ENCODE data around the gene ZSCAN30.
"Not testable (repeated sequence)": the region's sequence is repeated elsewhere in the genome, so short reads cannot be mapped to it uniquely, and the experiment has no call there.

Gene ZSCAN30

DNA sequence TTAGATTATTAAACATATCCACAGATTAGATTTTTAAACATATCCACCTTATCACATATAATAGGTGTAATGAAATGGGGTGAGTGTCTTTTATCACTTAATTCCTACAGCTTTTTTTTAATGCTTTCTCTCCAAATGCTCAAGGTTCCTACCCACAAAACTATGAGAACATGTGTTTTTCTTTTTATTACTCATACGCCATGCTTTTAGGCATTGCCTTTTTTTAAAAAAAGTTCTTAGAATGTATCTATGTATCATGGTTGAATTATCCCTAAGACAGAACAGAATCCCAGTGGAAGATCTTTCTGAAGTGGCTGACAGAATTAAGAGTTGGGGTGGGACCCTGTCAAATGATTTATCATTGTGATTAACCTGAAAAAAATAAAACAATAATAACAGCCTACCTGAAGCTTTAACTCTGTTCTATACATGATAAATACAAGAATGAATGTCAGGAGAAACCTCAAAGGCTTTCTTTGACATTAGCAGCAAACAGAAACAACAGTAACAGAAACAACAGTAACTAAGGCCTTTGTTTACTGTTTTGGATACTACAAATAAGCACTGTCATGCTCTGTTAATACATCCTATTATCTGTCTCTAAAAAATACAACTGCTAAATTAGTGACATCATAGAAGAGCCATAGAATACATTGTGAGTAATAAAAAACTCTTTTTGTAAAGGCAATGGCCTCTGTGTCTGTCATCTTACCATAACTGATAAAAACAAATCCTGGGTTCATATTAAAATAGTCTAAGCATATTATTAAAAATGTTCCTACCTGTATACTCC, 53.3 kb downstream of the ZSCAN30 start:
- DNase-seq (ENCODE audit: low spot score) = no peak

DNA sequence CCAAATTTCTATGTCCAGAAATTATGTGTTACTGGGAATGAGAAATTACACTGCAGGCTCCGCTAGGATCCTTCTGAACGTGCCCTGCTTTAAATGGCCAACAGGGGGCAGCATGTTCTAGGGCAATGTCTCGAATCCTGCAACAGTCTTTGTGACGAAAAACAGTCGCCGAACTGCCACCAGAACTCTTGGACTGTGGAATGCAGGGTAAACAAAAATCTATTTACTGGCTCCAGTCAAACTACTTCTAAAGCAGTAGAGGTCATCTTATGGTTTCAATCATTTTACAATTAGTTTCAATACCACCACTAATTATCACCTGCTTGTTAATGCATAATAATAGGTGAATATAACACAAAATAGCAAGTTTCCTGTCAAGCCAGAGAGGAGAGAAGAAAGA, 59.0 kb downstream of the ZSCAN30 start:
- peak; percentile 81 for DNase-seq (ENCODE audit: low spot score)

DNA sequence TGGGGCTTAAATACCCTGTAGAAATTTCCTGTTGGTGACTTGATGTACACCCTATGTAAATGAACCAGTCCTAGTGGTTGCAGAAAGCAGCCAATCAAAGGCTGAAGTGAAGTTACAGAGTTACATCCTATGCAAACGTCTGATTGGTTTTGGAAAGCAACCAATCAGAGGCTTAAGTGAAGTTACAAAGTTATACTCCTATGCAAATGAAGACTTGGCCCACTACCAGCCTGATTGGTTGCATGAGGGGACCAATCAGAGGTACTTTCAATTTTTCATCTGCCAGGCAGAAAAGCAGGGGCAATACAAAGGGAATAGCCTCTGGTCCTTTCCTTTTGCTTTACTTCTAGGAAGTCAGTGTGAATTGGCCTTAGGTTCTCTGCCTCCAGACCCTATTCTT, 62.8 kb downstream of the ZSCAN30 start:
- DNase-seq (ENCODE audit: low spot score) = no peak

DNA sequence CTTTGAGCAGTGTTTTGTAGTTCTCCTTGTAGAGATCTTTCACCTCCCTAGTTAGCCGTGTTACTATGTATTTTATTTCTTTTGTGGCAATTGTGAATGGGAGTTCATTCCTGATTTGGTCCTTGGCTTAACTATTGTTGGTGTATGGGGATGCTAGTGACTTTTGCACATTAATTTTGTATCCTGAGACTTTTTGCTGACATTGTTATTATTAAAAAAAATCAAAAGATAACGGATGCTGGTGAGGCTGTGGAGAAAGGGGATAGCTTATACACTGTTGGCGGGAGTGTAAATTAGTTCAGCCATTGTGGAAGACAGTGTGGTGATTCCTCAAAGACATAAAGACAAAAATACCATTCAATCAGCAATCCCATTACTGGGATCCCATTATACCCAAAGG, 66.2 kb downstream of the ZSCAN30 start:
- no peak for DNase-seq (ENCODE audit: low spot score)

DNA sequence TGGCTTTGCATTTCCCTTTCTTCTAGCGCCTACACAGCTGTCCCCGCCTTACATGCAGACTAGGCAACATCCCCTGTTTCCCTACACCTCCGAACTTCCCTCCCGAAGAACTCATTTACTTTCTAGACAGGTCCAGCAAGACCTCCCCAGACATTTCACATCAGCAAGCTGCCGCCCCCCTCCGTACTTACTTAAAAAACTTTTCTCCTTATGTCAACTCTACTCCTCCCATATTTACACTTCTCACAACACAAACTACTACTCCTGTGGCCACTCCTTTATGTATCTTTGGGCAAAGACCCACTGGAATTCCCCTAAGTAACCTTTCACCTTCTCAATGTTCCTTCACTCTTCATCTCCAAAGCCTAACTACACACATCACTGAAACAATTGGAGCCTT, 69.6 kb downstream of the ZSCAN30 start:
- DNase-seq (ENCODE audit: low spot score) = no peak

DNA sequence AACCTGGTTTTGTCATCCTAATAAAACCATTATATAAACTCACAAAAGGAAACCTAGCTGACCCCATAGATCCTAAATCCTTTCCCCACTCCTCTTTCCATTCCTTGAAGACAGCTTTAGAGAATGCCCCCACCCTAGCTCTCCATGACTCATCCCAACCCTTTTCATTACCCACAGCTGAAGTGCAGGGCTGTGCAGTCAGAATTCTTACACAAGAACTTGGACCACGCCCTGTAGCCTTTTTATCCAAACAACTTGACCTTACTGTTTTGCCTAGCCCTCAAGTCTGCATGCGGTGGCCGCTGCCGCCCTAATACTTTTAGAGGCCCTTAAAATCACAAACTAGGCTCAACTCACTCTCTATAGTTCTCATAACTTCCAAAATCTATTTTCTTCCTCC, 70.7 kb downstream of the ZSCAN30 start:
- not testable (repeated sequence) for DNase-seq (ENCODE audit: low spot score)

DNA sequence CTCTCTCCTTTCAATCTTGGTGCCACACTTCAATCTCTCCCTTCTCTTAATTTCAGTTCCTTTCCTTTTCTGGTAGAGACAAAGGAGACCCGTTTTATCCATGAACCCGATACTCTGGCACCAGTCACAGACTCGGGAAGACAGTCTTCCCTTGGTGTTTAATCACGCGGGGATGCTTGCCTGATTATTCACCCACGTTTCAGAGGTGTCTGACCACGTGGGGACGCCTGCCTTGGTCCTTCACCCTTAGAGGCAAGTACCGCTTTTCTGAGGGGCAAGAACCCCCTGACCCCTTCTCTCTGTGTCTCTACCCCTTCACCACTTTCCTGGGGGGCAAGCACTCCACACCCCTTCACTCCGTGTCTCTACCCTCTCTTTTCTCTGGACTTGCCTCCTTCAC, 73.4 kb downstream of the ZSCAN30 start:
- DNase-seq (ENCODE audit: low spot score) = not testable (repeated sequence)

DNA sequence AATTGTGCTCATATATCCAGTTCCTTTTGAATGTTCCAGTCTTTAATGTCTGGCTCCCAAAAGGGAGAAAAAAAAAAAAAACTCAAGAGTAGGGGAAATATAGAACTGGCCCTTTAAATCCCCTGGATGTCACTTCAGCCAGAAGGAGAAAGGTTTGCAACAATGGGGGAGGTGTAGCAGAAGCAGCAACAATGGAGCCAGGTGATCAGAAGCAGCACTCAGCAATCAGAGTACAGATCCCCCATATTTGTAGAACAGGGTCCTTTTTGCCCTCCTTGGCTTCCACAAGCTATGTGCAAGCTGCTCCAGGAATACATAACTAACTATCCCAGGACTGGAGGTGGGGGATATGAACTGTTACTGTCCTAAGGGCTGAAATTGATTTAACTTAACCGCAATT, 75.0 kb downstream of the ZSCAN30 start:
- DNase-seq (ENCODE audit: low spot score) = no peak

DNA sequence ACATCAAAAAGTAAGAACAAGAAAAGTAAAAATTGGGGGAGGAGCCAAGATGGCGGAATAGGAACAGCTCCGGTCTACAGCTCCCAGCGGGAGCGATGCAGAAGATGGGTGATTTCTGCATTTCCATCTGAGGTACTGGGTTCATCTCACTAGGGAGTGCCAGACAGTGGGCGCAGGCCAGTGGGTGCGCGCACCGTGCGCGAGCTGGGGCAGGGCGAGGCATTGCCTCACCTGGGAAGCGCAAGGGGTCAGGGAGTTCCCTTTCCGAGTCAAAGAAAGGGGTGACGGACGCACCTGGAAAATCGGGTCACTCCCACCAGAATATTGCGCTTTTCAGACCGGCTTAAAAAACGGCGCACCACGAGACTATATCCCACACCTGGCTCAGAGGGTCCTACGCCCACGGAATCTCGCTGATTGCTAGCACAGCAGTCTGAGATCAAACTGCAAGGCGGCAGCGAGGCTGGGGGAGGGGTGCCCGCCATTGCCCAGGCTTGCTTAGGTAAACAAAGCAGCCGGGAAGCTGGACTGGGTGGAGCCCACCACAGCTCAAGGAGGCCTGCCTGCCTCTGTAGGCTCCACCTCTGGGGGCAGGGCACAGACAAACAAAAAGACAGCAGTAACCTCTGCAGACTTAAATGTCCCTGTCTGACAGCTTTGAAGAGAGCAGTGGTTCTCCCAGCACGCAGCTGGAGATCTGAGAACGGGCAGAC, 84.1 kb downstream of the ZSCAN30 start:
- DNase-seq (ENCODE audit: low spot score) = not testable (repeated sequence)

DNA sequence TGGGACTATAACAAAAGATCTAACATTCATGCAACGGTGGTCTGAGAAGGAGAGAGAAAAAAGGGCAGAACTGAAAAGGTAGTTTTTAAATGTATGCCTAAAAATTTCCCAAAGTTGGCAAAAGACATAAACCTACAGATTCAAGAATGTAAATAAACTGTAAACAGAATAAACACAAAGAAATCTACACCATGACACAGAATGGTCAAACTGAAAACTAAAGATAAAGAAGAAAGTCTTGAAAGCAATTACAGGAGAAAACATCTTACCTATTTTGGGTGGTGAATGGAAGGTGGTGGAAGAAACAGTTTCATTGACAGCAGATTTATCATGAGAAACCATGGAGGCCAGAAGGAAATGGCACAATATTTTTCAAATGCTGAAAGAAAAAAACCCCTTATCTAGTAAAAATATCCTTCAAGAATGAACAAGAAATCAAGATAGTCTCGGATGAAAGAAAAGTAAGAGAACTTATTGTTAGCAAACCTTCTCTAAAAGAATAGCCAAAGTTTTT, 84.8 kb downstream of the ZSCAN30 start:
- no peak for DNase-seq (ENCODE audit: low spot score)

DNA sequence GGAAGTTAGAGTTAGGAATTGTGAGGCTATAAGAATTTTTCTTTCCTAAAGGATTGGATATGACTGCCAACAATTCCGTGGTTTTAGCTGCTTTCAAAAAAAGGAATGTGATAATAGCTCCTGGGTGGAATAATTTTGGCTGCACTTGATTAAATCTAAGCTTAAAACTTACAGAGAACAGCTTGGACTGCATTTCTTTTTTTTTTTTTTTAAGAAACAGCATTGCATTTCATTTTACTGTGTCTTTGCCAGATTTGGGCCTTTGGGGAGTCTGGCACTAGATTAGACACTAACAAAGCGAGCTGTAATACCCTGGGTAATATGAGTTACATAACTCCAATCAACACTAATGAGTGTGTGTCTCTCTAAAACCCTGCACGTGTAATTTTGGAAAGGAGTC, 87.0 kb downstream of the ZSCAN30 start:
- peak; percentile 33 for DNase-seq (ENCODE audit: low spot score)

DNA sequence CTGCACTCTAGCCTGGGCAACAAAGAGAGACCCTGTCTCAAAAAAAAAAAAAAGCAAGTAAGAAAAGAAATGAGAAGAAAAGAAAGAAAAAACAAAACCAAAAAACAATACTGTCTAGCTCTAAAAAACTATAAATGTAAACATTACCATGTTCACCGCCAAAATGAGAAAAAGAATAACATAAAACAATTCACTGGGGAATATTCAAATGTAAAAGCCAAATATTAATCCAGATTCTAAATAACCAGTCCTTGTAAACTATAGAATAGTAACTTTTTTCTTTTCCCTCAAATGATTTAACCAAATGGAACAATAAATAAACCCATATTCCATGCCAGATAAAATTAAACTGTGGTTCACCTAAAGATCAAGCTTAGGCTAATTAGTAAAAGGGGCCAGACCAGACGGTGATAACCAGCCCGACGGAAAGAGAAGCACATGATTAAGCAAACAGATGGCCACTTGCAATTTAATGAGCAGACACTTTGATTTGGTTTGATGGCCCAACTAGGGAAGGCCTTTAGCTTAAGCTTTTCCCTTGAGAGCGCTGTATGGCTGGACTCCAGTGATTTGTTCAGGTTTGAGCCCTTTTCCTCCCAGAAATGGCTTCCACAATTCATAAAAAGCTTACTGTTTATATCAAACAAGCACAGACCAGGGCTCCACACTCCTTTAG, 88.6 kb downstream of the ZSCAN30 start:
- DNase-seq (ENCODE audit: low spot score) = no peak

Measured in GM03348 (cell line).